HepG2 (cell line): ENCODE results near the gene ANP32B. TPM values are rescaled to one million over a fixed set of nuclear protein-coding genes. Genes with fewer than 3 reads are reported as not detected.

Experiments used
- FOXP1 ChIP-seq, 2 experiments: fragments of 450-650 bp in 1 of 2; IDR thresholded peaks; 2 replicates each; pipeline ENCODE4 v1.6.1; 2017 to 2018; ENCODE audit warnings: antibody characterized with exemption in 1 of 2
- NONO ChIP-seq, 2 experiments: fragments of 450-650 bp in 1 of 2; sonication (generic) in 1 of 2; formaldehyde crosslinking in 1 of 2; IDR thresholded peaks in 1 of 2; conservative IDR thresholded peaks in 1 of 2; 2 replicates each; pipeline versions ENCODE4 v1.6.1 to v1.8.0; 2017 to 2022; ENCODE audit warnings: mild to moderate bottlenecking in 1 of 2, missing genetic modification reagents in 1 of 2, moderate library complexity in 1 of 2
- NR3C1 ChIP-seq: sonication (generic); formaldehyde crosslinking; IDR thresholded peaks from 2 replicates; pipeline ENCODE4 v1.4.0; 2020; ENCODE audit warnings: missing genetic modification reagents
- SIX4 ChIP-seq: sonication (generic); formaldehyde crosslinking; IDR thresholded peaks from 2 replicates; pipeline ENCODE4 v1.4.0; 2020; ENCODE audit warnings: missing genetic modification reagents
- SRF ChIP-seq: IDR thresholded peaks from 2 replicates; pipeline ENCODE4 v1.6.1; 2011; ENCODE audit warnings: mild to moderate bottlenecking, low read depth, low read length, moderate library complexity
- STAT5B ChIP-seq: sonication (generic); formaldehyde crosslinking; IDR thresholded peaks from 2 replicates; pipeline ENCODE4 v1.4.0; 2020; ENCODE audit warnings: missing genetic modification reagents
- ZFP1 ChIP-seq: IDR thresholded peaks from 2 replicates; pipeline ENCODE4 v1.6.1; 2016
- ZMAT3 ChIP-seq: sonication (generic); formaldehyde crosslinking; conservative IDR thresholded peaks from 2 replicates; pipeline ENCODE4 v1.7.0; 2021; ENCODE audit warnings: missing genetic modification reagents
- ZNF224 ChIP-seq: sonication (generic); formaldehyde crosslinking; IDR thresholded peaks from 2 replicates; pipeline ENCODE4 v1.5.0; 2020; ENCODE audit warnings: mild to moderate bottlenecking, missing genetic modification reagents
- ZNF367 ChIP-seq: sonication (generic); formaldehyde crosslinking; IDR thresholded peaks from 2 replicates; pipeline ENCODE4 v1.4.0; 2020; ENCODE audit warnings: missing genetic modification reagents, borderline replicate concordance
- ZNF441 ChIP-seq: sonication (generic); formaldehyde crosslinking; IDR thresholded peaks from 2 replicates; pipeline ENCODE4 v1.7.0; 2021; ENCODE audit warnings: missing genetic modification reagents, borderline replicate concordance
- ZNF678 ChIP-seq: sonication (generic); formaldehyde crosslinking; IDR thresholded peaks from 2 replicates; pipeline ENCODE4 v1.4.0; 2020; ENCODE audit warnings: mild to moderate bottlenecking, missing genetic modification reagents
- ZNF780A ChIP-seq: sonication (generic); formaldehyde crosslinking; IDR thresholded peaks from 2 replicates; pipeline ENCODE4 v1.8.0; 2022; ENCODE audit warnings: mild to moderate bottlenecking, missing genetic modification reagents, moderate library complexity
- ZSCAN20 ChIP-seq: sonication (generic); formaldehyde crosslinking; IDR thresholded peaks from 2 replicates; pipeline ENCODE4 v1.4.0; 2020; ENCODE audit warnings: missing genetic modification reagents, mild to moderate bottlenecking, borderline replicate concordance
- polyA plus RNA-seq, 8 experiments: library from polyadenylated mRNA; depleted of rRNA in 3 of 8; stranded (reverse) in 7 of 8; unstranded in 1 of 8; fragments of >200 nt; fragmentation: Illumina TruSeq in 4 of 8; extraction: Trizol in 4 of 8; gene quantifications; 2 replicates each; pipeline versions ENCODE4 v1.2.1 to v1.2.3, GENCODE V29; 2011 to 2016; ENCODE audit warnings: low read depth in 4 of 8, missing spikeins in 1 of 8, mixed read lengths in 1 of 8; ENCODE audit not compliant: insufficient read depth in 1 of 8
- total RNA-seq, 5 experiments: library from RNA; depleted of rRNA; stranded (reverse); fragments of >200 nt; fragmentation: Illumina TruSeq; extraction: Trizol; gene quantifications; 2 replicates each; pipeline ENCODE4 v1.2.3, GENCODE V29; 2016; ENCODE audit warnings: low read depth in 1 of 5
- TF ChIP-seq, protein P1 (sequence below): sonication (generic); formaldehyde crosslinking; IDR thresholded peaks from 2 replicates; pipeline ENCODE4 v1.5.0; 2020; ENCODE audit warnings: mild to moderate bottlenecking, missing genetic modification reagents, borderline replicate concordance
- TF ChIP-seq, protein P2 (sequence below), 2 experiments: fragments of 450-650 bp in 1 of 2; sonication (generic) in 1 of 2; formaldehyde crosslinking; IDR thresholded peaks; 2 replicates each; pipeline versions ENCODE4 v1.5.0 to v1.8.0; 2020 to 2022; ENCODE audit warnings: mild to moderate bottlenecking in 1 of 2, missing genetic modification reagents in 1 of 2
- TF ChIP-seq, protein P3 (sequence below): sonication (generic); formaldehyde crosslinking; IDR thresholded peaks from 2 replicates; pipeline ENCODE4 v1.5.0; 2020; ENCODE audit warnings: missing genetic modification reagents
- TF ChIP-seq, protein P4 (sequence below): sonication (generic); formaldehyde crosslinking; IDR thresholded peaks from 2 replicates; pipeline ENCODE4 v1.5.0; 2020; ENCODE audit warnings: missing genetic modification reagents

ANP32B gene
- total and polyA plus RNA-seq, 2 of the 13 experiments (the other 11 are each of a cell fraction or from before 2014, with no cell fraction given): 22.1 to 37.5 TPM

DNA sequence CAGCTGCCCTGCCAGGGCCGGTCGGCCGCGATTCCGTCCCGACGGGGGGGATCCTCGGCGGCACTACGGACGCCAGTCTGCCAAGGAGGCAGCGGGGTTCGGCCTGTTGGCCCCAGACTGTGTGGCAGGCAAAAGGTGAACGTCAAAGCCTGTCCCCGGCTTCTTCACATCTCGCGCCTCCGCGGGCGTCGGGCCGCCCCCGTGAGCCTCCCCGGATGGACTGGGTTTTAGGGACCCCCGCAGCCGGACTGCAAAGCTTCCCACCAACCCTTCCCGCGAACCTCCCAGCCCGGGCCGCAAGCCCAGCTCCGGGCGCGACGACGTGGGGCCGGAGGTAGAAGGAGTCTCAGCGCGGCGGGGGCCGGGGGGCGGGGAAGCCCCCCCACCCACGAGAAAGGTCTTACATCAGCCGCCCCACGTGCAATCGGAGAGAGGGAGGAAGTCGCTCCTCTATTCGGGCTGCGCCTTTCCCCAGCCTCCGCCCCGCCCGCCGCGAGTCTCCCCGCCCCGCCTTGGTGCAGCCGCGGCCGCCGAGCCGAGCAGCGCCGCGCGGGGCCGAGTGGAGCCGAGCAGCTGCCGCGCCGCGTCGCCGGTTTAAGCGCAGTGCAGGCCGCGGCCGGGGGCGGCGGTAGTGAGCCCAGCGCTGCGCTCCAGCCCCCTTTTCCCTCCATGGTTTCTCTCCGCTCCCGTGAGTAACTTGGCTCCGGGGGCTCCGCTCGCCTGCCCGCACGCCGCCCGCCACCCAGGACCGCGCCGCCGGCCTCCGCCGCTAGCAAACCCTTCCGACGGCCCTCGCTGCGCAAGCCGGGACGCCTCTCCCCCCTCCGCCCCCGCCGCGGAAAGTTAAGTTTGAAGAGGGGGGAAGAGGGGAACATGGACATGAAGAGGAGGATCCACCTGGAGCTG lies at the start of gene ANP32B (continued):
- TF ChIP-seq, protein P1, sequence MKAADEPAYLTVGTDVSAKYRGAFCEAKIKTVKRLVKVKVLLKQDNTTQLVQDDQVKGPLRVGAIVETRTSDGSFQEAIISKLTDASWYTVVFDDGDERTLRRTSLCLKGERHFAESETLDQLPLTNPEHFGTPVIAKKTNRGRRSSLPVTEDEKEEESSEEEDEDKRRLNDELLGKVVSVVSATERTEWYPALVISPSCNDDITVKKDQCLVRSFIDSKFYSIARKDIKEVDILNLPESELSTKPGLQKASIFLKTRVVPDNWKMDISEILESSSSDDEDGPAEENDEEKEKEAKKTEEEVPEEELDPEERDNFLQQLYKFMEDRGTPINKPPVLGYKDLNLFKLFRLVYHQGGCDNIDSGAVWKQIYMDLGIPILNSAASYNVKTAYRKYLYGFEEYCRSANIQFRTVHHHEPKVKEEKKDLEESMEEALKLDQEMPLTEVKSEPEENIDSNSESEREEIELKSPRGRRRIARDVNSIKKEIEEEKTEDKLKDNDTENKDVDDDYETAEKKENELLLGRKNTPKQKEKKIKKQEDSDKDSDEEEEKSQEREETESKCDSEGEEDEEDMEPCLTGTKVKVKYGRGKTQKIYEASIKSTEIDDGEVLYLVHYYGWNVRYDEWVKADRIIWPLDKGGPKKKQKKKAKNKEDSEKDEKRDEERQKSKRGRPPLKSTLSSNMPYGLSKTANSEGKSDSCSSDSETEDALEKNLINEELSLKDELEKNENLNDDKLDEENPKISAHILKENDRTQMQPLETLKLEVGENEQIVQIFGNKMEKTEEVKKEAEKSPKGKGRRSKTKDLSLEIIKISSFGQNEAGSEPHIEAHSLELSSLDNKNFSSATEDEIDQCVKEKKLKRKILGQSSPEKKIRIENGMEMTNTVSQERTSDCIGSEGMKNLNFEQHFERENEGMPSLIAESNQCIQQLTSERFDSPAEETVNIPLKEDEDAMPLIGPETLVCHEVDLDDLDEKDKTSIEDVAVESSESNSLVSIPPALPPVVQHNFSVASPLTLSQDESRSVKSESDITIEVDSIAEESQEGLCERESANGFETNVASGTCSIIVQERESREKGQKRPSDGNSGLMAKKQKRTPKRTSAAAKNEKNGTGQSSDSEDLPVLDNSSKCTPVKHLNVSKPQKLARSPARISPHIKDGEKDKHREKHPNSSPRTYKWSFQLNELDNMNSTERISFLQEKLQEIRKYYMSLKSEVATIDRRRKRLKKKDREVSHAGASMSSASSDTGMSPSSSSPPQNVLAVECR (CRISPR knock-in tag): peak; percentile 80; the same call in 1 of the 2 replicates
- TF ChIP-seq ZNF441 (CRISPR knock-in tag): no peak; the same call in 1 of the 2 replicates
- TF ChIP-seq, protein P2, sequence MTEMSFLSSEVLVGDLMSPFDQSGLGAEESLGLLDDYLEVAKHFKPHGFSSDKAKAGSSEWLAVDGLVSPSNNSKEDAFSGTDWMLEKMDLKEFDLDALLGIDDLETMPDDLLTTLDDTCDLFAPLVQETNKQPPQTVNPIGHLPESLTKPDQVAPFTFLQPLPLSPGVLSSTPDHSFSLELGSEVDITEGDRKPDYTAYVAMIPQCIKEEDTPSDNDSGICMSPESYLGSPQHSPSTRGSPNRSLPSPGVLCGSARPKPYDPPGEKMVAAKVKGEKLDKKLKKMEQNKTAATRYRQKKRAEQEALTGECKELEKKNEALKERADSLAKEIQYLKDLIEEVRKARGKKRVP (CRISPR knock-in tag; IDR thresholded peaks at IDR 0.05): peak in 1 of 2 experiments; percentile 99; a peak in 2 of 4 replicates
- no peak for TF ChIP-seq ZNF678
- TF ChIP-seq FOXP1 (IDR thresholded peaks at IDR 0.05): no peak
- TF ChIP-seq FOXP1 (CRISPR knock-in tag; IDR thresholded peaks at IDR 0.05): no peak
- TF ChIP-seq SRF: no peak
- TF ChIP-seq ZFP1 (CRISPR knock-in tag): no peak
- TF ChIP-seq, protein P3, sequence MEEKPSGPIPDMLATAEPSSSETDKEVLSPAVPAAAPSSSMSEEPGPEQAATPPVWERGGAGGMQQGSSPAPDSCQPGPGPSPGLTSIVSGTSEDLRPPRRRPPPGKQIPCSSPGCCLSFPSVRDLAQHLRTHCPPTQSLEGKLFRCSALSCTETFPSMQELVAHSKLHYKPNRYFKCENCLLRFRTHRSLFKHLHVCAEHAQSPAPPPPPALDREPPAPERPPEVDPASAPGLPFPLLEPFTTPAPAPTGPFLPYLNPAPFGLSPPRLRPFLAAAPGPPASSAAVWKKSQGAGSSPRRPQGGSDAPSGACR (CRISPR knock-in tag): no peak
- no peak for TF ChIP-seq ZNF367 (CRISPR knock-in tag)
- TF ChIP-seq ZSCAN20 (CRISPR knock-in tag): no peak
- no peak for TF ChIP-seq NR3C1
- no peak; the same call in 1 of the 2 replicates for TF ChIP-seq ZMAT3
- TF ChIP-seq ZNF224 (CRISPR knock-in tag): no peak
- no peak for TF ChIP-seq STAT5B
- 0 out of 2 replicates have a peak, but pooled peaks have one; percentile 11 for TF ChIP-seq SIX4 (CRISPR knock-in tag)
- TF ChIP-seq, protein P4, sequence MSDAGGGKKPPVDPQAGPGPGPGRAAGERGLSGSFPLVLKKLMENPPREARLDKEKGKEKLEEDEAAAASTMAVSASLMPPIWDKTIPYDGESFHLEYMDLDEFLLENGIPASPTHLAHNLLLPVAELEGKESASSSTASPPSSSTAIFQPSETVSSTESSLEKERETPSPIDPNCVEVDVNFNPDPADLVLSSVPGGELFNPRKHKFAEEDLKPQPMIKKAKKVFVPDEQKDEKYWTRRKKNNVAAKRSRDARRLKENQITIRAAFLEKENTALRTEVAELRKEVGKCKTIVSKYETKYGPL (CRISPR knock-in tag): no peak
- TF ChIP-seq ZNF780A (CRISPR knock-in tag): 0 out of 2 replicates have a peak, but pooled peaks have one; percentile 20
- no peak for TF ChIP-seq NONO (IDR thresholded peaks at IDR 0.05)
- peak; percentile 59 for TF ChIP-seq NONO (CRISPR knock-in tag; conservative IDR thresholded peaks at IDR 0.05)
